GM23248 (cell line): ENCODE data around the gene DRC1. TPM values are rescaled to one million over a fixed set of nuclear protein-coding genes. Genes with fewer than 3 reads are reported as not detected.
A peak's percentile ranks its signal among the peaks of the same experiment; 100 is the strongest.

Source experiments
- DNase-seq: peaks from one replicate; pipeline ENCODE4 v3.0.0-alpha.2; 2015
- H2AFZ ChIP-seq: fragments of 200-600 bp; sonication (generic); 2 replicates; pipeline ENCODE4 v1.6.1; 2016; ENCODE audit warnings: antibody characterized with exemption
- H3F3A ChIP-seq: fragments of 200-600 bp; sonication (generic); 2 replicates; pipeline ENCODE4 v1.6.1; 2016; ENCODE audit warnings: mild to moderate bottlenecking, antibody characterized with exemption, mixed run types; ENCODE audit not compliant: insufficient read depth
- H3K27ac ChIP-seq: fragments of 200-600 bp; sonication (generic); 2 replicates; pipeline ENCODE4 v1.5.1; 2016; ENCODE audit warnings: mild to moderate bottlenecking
- H3K27me3 ChIP-seq: fragments of 200-600 bp; sonication (generic); replicated peaks from 2 replicates; pipeline ENCODE4 v1.6.1; 2016; ENCODE audit warnings: mild to moderate bottlenecking; ENCODE audit not compliant: insufficient read depth
- H3K36me3 ChIP-seq: fragments of 200-600 bp; sonication (generic); 2 replicates; pipeline ENCODE4 v1.6.1; 2016; ENCODE audit warnings: low read depth, mild to moderate bottlenecking
- H3K4me1 ChIP-seq: fragments of 200-600 bp; sonication (generic); 2 replicates; pipeline ENCODE4 v1.6.1; 2016; ENCODE audit warnings: mild to moderate bottlenecking; ENCODE audit not compliant: insufficient read depth
- H3K4me2 ChIP-seq: fragments of 200-600 bp; sonication (generic); one replicate; pipeline ENCODE4 v1.6.1; 2016; ENCODE audit warnings: mild to moderate bottlenecking; ENCODE audit not compliant: unreplicated experiment
- H3K4me3 ChIP-seq: fragments of 200-600 bp; sonication (generic); 2 replicates; pipeline ENCODE4 v1.5.1; 2016; ENCODE audit warnings: mild to moderate bottlenecking
- H3K79me2 ChIP-seq: fragments of 200-600 bp; sonication (generic); 2 replicates; pipeline ENCODE4 v1.6.1; 2016; ENCODE audit warnings: mild to moderate bottlenecking; ENCODE audit not compliant: insufficient read depth
- H3K9ac ChIP-seq: fragments of 200-600 bp; sonication (generic); 2 replicates; pipeline ENCODE4 v1.6.1; 2016; ENCODE audit warnings: mild to moderate bottlenecking
- H3K9me2 ChIP-seq: fragments of 200-600 bp; sonication (generic); 2 replicates; pipeline ENCODE4 v1.6.1; 2016; ENCODE audit warnings: mixed run types, mild to moderate bottlenecking, moderate library complexity; ENCODE audit not compliant: insufficient read depth
- H3K9me3 ChIP-seq: fragments of 200-600 bp; sonication (generic); one replicate; pipeline ENCODE4 v1.6.1; 2017; ENCODE audit warnings: low read depth
- H4K20me1 ChIP-seq: fragments of 200-600 bp; sonication (generic); 2 replicates; pipeline ENCODE4 v1.6.0; 2016; ENCODE audit not compliant: insufficient read depth
- EZH2 ChIP-seq: fragments of 200-600 bp; sonication (generic); IDR thresholded peaks from 2 replicates; pipeline ENCODE4 v1.6.1; 2018; ENCODE audit warnings: antibody characterized with exemption, mild to moderate bottlenecking; ENCODE audit not compliant: insufficient read depth, poor library complexity, severe bottlenecking
- EZH2phosphoT487 ChIP-seq: fragments of 200-600 bp; sonication (generic); IDR thresholded peaks from 2 replicates; pipeline ENCODE4 v1.6.1; 2018; ENCODE audit warnings: antibody characterized with exemption, moderate library complexity, mild to moderate bottlenecking, low read depth; ENCODE audit not compliant: insufficient read depth
- WGBS, 2 experiments: methylation state at CpG; one replicate each; pipeline ENCODE4 v1.1.6; 2015 to 2017; ENCODE audit warnings: low lambda C conversion rate in 2 of 2, low coverage in 1 of 2; ENCODE audit errors: missing lambda C conversion rate in 2 of 2; 5-methylcytosine and 5-hydroxymethylcytosine counted together
- in situ Hi-C: fragments of 300-500 bp; cut with MboI; formaldehyde crosslinking; loops from 2 replicates; pipeline ENCODE4 v1.15.0; 2020
- polyA plus RNA-seq: library from polyadenylated mRNA; unstranded; fragments of >200 nt; fragmentation: Nextera tagmentation; extraction: Ambion mirVana; gene quantifications from 2 replicates; pipeline ENCODE4 v1.2.1, GENCODE V29; 2016
- total RNA-seq: library from RNA; depleted of rRNA; stranded (reverse); fragments of >200 nt; shearing (Covaris generic); gene quantifications from 2 replicates; pipeline ENCODE4 v1.2.3, GENCODE V29; 2014

The DRC1 gene
- total and polyA plus RNA-seq, 2 experiments from 2014 or later, result not detected

DNA sequence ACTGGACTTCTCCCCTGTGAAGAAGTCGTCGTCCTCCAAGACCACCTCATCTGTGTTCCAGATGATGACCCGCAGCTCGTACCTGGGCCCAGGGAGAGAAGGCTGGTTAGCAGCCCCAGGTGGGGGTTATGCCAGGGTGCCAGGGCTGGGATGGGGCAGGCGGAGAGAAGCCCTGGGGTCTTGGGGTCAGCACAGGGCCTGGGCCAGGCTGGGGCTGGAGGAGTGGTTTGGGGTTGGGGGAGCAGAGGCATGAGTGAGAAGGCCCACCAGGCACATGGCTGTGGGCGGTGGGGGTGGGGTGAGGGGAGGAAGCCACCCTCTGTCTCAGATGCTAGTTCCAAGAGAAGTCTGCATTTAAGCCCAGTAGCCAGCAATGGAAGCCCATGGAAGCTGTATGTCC lies 60.4 kb downstream of the DRC1 start:
- Histone ChIP-seq H3K27me3 (no peaks in the 10 kb centered on the region), H3K36me3 (no peaks in the 10 kb centered on the region), H3K27ac (no peak overlapping the region), H3K4me3 (no peak overlapping the region), H3K9me2 (no peaks in the 10 kb centered on the region), H3F3A (no peaks in the 10 kb centered on the region), H3K9me3 (no peaks in the 10 kb centered on the region), H3K79me2 (no peaks in the 10 kb centered on the region), H3K4me1 (peaks cover 10% of the 10 kb centered on the region), H4K20me1 (no peaks in the 10 kb centered on the region), H3K9ac (no peak overlapping the region), H3K4me2 (peak overlapping the region; percentile 17), H2AFZ (no peak overlapping the region)
- no peak for TF ChIP-seq EZH2phosphoT487
- TF ChIP-seq EZH2, result no peak
- 54 to 58% methylated on average over 5 to 6 of the region's 6 CpGs for WGBS, 2 experiments
- in situ Hi-C loops, result no loop called here
- DNase-seq, result no peak

- no peaks in the 10 kb centered on the region for H3K27me3 ChIP-seq
- no peaks in the 10 kb centered on the region for H3K9me3 ChIP-seq
- H2AFZ ChIP-seq, result no peak overlapping the region
- no peaks in the 10 kb centered on the region for H4K20me1 ChIP-seq
- H3K79me2 ChIP-seq, result no peaks in the 10 kb centered on the region
- H3K4me2 ChIP-seq, result peak overlapping the region; percentile 17
- H3F3A ChIP-seq, result no peaks in the 10 kb centered on the region
- no peaks in the 10 kb centered on the region for H3K36me3 ChIP-seq
- 53 to 55% methylated on average over 13 to 14 of the region's 14 CpGs for WGBS, 2 experiments
- DNase-seq, result peak; percentile 90
- no peak overlapping the region for H3K4me3 ChIP-seq
- H3K9me2 ChIP-seq, result no peaks in the 10 kb centered on the region
- peaks cover 10% of the 10 kb centered on the region for H3K4me1 ChIP-seq
- H3K9ac ChIP-seq, result no peak overlapping the region
- no peak for TF ChIP-seq EZH2
- TF ChIP-seq EZH2phosphoT487, result no peak
- in situ Hi-C loops, result no loop called here
- H3K27ac ChIP-seq, result peak overlapping the region; percentile 4; the same call in 1 of the 2 replicates
Measured at GRCh38 chr2:26462511-26463243, 61.0 kb downstream of the DRC1 start.

GRCh38 chr2:26463244-26464192 lies 61.8 kb downstream of the DRC1 start:
- no peaks in the 10 kb centered on the region for H3K79me2 ChIP-seq
- H3K27ac ChIP-seq, result no peak overlapping the region
- TF ChIP-seq EZH2, result no peak
- no peak for TF ChIP-seq EZH2phosphoT487
- WGBS, 2 experiments, result 85 to 89% methylated on average over 24 to 25 of the region's 25 CpGs
- in situ Hi-C loops, result no loop called here
- H3K9me2 ChIP-seq, result no peaks in the 10 kb centered on the region
- no peaks in the 10 kb centered on the region for H3K9me3 ChIP-seq
- no peak overlapping the region for H3K4me3 ChIP-seq
- no peaks in the 10 kb centered on the region for H3K27me3 ChIP-seq
- H3K36me3 ChIP-seq, result no peaks in the 10 kb centered on the region
- no peak overlapping the region for H3K9ac ChIP-seq
- H3F3A ChIP-seq, result no peaks in the 10 kb centered on the region; the same call in 1 of the 2 replicates
- no peak overlapping the region for H3K4me2 ChIP-seq
- H2AFZ ChIP-seq, result no peak overlapping the region
- no peaks in the 10 kb centered on the region for H4K20me1 ChIP-seq
- no peak for DNase-seq
- peaks cover 10% of the 10 kb centered on the region for H3K4me1 ChIP-seq

DNA sequence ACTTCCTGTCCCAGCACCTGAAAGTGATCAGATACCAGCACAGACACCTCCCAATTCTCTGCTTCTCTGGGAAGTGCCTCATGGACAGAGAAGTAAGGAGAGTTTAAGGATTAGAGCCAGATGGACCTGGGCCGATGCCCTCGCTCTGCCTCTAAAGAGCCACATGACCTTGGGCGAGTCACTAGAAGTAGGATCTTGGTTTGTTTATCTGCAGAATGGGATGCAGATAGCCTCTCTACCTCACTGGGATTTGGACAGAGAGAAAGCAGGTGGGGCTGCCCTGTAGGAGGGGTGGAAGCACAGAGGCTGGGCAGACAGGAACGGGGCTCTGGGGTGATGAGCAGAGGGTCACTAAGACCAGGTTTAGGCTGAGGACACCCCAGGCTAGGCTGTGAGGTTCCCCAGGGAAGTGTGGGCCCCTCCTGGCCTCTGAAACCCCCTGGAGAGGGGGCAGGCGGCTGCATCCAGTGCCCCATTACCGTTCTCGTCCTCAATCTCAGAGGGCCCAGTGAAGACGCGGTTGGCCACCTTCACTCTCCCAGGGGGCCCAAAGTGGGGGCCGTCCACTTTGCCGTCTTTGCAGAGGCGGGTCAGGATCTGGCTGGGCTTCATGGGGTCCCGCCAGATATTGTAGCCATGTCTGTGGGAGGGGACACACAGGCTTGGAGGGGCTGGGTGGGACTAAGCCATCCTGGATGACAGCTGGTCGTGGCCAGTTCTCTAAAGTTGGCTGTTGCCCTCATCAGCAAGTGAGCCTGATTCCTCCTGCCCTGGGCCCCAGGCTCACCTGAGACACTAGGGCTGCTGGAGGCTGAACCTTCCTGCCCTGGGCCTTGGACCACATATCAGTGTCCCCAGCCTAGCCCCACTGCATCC lies 62.9 kb downstream of the DRC1 start:
- no peak overlapping the region for H3K27ac ChIP-seq

More for the DNA sequence above, 62.9 kb downstream of the DRC1 start:
- Histone ChIP-seq H3K9me3 (no peaks in the 10 kb centered on the region), H3K9ac (no peak overlapping the region), H3F3A (no peaks in the 10 kb centered on the region; the same call in 1 of the 2 replicates), H3K79me2 (no peaks in the 10 kb centered on the region), H3K27me3 (no peaks in the 10 kb centered on the region), H4K20me1 (no peaks in the 10 kb centered on the region), H2AFZ (no peak overlapping the region), H3K36me3 (no peaks in the 10 kb centered on the region), H3K4me2 (no peak overlapping the region), H3K4me3 (no peak overlapping the region), H3K4me1 (peaks cover 10% of the 10 kb centered on the region), H3K9me2 (no peaks in the 10 kb centered on the region)
- WGBS, 2 experiments, result 66 to 67% methylated on average over 14 of the region's 14 CpGs
- no peak for DNase-seq
- in situ Hi-C loops, result no loop called here
- no peak for TF ChIP-seq EZH2
- TF ChIP-seq EZH2phosphoT487, result no peak
